H1 (cell line): ENCODE measurements around the gene YPEL2. TPM values are rescaled to one million over a fixed set of nuclear protein-coding genes. Genes with fewer than 3 reads are reported as not detected.

Experiments
- BCL11A ChIP-seq, 2 experiments: IDR thresholded peaks; one replicate each; pipeline ENCODE4 v1.6.1; 2011; ENCODE audit warnings: low read depth in 2 of 2, low read length in 2 of 2, mild to moderate bottlenecking in 2 of 2
- EZH2 ChIP-seq: fragments of 200-600 bp; sonication (generic); IDR thresholded peaks from 2 replicates; pipeline ENCODE4 v1.7.1; 2012; ENCODE audit warnings: low read depth, mild to moderate bottlenecking, moderate library complexity, low read length, inconsistent platforms; ENCODE audit not compliant: severe bottlenecking
- TAF7 ChIP-seq: optimal IDR thresholded peaks from 2 replicates; pipeline ENCODE3; 2011; ENCODE audit warnings: low read depth, mild to moderate bottlenecking, inconsistent platforms, low read length, moderate library complexity, borderline replicate concordance
- TCF12 ChIP-seq: IDR thresholded peaks from 2 replicates; pipeline ENCODE4 v1.6.1; 2011; ENCODE audit warnings: low read depth, mild to moderate bottlenecking, low read length
- polyA plus RNA-seq, 7 experiments: library from polyadenylated mRNA; depleted of rRNA in 3 of 7; stranded (reverse) in 5 of 7; unstranded in 2 of 7; fragments of >200 nt in 5 of 7; fragments of 200-250 nt in 2 of 7; gene quantifications; 1 replicate in 5 of 7; 2 replicates in 1 of 7; 4 replicates in 1 of 7; pipeline versions ENCODE4 v1.2.1 to v1.2.3, GENCODE V29; 2011 to 2013; ENCODE audit warnings: missing spikeins in 2 of 7, mixed read lengths in 2 of 7
- total RNA-seq: library from RNA; stranded (reverse); fragmentation: NEBNext Ultra II Directional; extraction: Animal tissue kit (Norgen Biotek cat#: 25700); gene quantifications from 2 replicates; pipeline ENCODE4 v1.2.1, GENCODE V29; 2021
- TF ChIP-seq, protein P1 (sequence below): fragments of 300-600 bp; sonication (generic); IDR thresholded peaks from 2 replicates; pipeline ENCODE4 v1.7.1; 2012; ENCODE audit warnings: low read length, moderate library complexity, mild to moderate bottlenecking, inconsistent platforms; ENCODE audit not compliant: insufficient replicate concordance
- TF ChIP-seq, protein P2 (sequence below): IDR thresholded peaks from 2 replicates; pipeline ENCODE4 v1.6.1; 2012; ENCODE audit warnings: low read length, inconsistent platforms
- TF ChIP-seq, protein P3 (sequence below): IDR thresholded peaks from 2 replicates; pipeline ENCODE4 v1.6.1; 2012; ENCODE audit warnings: inconsistent platforms

The YPEL2 gene
- total and polyA plus RNA-seq, 2 of the 8 experiments (the other 6 are each of a cell fraction or from before 2014, with no cell fraction given), result 1.6 to 3.5 TPM

DNA sequence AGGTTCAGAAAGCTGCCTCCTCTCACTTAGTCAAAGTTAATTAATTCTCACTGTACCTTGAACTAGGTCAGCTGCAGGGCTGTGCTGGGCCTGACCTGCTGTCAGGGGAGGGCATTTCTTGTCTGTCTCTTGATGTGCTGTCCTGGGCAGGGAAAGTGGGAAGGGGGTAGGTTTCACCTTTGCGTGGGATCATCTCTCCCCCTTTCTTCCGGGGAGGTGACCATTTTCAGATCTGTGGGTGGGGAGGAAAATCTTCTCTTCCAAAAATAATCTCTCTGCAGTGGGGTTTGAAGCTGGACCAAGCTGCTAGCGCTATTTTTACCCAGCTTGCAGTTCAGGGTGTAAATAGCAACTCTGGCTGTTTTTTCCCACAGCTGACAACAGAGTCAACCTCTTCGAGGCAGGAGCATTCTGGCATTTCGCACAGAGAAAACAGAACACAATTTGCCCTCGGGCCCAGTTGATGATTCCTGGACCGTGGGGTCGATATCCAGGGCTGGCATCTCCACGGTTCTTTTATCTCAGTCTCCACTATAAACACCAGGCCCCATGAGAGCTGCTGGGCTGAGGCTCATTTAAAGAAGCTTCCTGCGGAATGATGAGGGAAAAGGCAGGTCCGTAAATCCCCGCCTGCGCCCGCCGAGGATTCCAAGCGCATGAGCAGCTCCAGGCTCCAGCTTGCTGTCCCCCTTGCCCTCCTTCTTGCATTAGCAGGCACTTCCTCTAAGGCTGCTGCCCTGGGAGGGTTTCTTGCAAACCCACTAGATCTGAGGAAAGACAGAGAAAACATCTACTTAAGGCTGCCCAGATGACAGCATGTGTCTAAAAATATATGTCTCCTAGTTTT is 93.9 kb downstream of the YPEL2 start (continued):
- TF ChIP-seq, protein P1, sequence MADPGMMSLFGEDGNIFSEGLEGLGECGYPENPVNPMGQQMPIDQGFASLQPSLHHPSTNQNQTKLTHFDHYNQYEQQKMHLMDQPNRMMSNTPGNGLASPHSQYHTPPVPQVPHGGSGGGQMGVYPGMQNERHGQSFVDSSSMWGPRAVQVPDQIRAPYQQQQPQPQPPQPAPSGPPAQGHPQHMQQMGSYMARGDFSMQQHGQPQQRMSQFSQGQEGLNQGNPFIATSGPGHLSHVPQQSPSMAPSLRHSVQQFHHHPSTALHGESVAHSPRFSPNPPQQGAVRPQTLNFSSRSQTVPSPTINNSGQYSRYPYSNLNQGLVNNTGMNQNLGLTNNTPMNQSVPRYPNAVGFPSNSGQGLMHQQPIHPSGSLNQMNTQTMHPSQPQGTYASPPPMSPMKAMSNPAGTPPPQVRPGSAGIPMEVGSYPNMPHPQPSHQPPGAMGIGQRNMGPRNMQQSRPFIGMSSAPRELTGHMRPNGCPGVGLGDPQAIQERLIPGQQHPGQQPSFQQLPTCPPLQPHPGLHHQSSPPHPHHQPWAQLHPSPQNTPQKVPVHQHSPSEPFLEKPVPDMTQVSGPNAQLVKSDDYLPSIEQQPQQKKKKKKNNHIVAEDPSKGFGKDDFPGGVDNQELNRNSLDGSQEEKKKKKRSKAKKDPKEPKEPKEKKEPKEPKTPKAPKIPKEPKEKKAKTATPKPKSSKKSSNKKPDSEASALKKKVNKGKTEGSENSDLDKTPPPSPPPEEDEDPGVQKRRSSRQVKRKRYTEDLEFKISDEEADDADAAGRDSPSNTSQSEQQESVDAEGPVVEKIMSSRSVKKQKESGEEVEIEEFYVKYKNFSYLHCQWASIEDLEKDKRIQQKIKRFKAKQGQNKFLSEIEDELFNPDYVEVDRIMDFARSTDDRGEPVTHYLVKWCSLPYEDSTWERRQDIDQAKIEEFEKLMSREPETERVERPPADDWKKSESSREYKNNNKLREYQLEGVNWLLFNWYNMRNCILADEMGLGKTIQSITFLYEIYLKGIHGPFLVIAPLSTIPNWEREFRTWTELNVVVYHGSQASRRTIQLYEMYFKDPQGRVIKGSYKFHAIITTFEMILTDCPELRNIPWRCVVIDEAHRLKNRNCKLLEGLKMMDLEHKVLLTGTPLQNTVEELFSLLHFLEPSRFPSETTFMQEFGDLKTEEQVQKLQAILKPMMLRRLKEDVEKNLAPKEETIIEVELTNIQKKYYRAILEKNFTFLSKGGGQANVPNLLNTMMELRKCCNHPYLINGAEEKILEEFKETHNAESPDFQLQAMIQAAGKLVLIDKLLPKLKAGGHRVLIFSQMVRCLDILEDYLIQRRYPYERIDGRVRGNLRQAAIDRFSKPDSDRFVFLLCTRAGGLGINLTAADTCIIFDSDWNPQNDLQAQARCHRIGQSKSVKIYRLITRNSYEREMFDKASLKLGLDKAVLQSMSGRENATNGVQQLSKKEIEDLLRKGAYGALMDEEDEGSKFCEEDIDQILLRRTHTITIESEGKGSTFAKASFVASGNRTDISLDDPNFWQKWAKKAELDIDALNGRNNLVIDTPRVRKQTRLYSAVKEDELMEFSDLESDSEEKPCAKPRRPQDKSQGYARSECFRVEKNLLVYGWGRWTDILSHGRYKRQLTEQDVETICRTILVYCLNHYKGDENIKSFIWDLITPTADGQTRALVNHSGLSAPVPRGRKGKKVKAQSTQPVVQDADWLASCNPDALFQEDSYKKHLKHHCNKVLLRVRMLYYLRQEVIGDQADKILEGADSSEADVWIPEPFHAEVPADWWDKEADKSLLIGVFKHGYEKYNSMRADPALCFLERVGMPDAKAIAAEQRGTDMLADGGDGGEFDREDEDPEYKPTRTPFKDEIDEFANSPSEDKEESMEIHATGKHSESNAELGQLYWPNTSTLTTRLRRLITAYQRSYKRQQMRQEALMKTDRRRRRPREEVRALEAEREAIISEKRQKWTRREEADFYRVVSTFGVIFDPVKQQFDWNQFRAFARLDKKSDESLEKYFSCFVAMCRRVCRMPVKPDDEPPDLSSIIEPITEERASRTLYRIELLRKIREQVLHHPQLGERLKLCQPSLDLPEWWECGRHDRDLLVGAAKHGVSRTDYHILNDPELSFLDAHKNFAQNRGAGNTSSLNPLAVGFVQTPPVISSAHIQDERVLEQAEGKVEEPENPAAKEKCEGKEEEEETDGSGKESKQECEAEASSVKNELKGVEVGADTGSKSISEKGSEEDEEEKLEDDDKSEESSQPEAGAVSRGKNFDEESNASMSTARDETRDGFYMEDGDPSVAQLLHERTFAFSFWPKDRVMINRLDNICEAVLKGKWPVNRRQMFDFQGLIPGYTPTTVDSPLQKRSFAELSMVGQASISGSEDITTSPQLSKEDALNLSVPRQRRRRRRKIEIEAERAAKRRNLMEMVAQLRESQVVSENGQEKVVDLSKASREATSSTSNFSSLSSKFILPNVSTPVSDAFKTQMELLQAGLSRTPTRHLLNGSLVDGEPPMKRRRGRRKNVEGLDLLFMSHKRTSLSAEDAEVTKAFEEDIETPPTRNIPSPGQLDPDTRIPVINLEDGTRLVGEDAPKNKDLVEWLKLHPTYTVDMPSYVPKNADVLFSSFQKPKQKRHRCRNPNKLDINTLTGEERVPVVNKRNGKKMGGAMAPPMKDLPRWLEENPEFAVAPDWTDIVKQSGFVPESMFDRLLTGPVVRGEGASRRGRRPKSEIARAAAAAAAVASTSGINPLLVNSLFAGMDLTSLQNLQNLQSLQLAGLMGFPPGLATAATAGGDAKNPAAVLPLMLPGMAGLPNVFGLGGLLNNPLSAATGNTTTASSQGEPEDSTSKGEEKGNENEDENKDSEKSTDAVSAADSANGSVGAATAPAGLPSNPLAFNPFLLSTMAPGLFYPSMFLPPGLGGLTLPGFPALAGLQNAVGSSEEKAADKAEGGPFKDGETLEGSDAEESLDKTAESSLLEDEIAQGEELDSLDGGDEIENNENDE, result no peak
- TF ChIP-seq, protein P2, sequence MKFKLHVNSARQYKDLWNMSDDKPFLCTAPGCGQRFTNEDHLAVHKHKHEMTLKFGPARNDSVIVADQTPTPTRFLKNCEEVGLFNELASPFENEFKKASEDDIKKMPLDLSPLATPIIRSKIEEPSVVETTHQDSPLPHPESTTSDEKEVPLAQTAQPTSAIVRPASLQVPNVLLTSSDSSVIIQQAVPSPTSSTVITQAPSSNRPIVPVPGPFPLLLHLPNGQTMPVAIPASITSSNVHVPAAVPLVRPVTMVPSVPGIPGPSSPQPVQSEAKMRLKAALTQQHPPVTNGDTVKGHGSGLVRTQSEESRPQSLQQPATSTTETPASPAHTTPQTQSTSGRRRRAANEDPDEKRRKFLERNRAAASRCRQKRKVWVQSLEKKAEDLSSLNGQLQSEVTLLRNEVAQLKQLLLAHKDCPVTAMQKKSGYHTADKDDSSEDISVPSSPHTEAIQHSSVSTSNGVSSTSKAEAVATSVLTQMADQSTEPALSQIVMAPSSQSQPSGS, result no peak
- TF ChIP-seq TAF7 (no peak), EZH2 (no peak), BCL11A (IDR thresholded peaks at IDR 0.05; ENCODE audit: low read depth in 2 of 2, low read length in 2 of 2) (no peak), TCF12 (no peak)
- TF ChIP-seq, protein P3, sequence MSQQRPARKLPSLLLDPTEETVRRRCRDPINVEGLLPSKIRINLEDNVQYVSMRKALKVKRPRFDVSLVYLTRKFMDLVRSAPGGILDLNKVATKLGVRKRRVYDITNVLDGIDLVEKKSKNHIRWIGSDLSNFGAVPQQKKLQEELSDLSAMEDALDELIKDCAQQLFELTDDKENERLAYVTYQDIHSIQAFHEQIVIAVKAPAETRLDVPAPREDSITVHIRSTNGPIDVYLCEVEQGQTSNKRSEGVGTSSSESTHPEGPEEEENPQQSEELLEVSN, result no peak
